Stimulated activated CD8-positive, alpha-beta memory T cell treated with anti-CD3 and anti-CD28 coated beads, Interleukin-7, amount 100 ng/mL, for 4 hours (primary cell): ENCODE data around the gene LGALS12.

Source experiments
- DNase-seq, 2 donors: peaks; one replicate each; pipeline ENCODE4 v3.0.0-alpha.2; 2020; ENCODE audit warnings: low read depth in 2 of 2

LGALS12 gene

DNA sequence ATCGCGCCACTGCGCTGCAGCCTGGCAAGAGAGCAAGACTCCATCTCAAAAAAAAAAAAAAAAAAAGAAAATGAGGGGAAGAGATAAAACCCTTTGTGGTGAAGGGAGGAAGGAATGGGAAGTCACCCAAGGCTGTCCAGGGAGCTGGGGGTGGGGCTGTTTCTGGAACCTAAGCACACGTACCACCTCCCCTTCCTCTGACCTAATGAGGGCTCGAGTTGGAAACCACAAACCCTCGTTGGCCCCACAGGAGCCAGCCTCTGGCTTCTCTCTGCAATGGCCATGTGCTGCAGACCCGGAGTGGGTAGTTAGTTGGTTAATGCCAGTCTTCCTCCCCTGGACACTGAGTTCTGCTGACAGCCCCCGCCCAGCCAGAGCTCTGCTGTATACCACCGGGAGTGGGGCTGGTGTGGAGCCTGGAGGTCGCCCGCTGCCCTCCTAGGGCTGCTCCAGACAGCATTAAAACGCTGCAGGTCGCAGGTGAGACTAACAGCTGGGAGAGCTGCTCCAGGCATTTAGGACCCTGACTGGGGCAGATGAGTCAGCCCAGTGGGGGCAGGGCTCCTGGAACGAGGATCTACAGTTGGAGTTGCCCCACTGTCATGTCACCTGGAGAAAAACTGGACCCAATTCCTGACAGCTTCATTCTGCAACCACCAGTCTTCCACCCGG lies at the start of gene LGALS12:
TSS of gene LGALS12 (plus strand) at position 228 of the 672 bp plus-strand sequence. CDS start at position 603, 375 bp downstream.
- no peak for DNase-seq

DNA sequence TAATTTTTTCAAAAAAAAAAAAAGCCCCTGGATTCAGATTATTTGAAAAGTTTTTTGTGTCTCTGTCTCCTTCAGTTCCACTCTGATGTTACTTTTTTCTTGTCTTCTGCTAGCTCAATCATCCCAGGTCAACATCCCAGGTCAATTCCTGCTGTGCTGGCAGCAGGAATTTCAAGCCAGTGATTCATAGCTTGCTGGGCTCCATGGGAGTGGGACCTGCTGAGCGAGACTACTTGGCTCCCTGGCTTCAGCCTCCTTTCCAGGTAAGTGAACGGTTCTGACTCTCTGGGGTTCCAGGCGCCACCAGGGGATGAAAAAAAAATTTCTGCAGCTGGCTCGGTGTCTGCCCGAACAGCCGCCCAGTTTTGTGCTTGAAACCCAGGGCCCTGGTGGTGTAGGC lies 46.3 kb upstream of the LGALS12 start:
- no peak for DNase-seq

- no peak for DNase-seq
Observed at GRCh38 chr11:63462137-63462536, 43.7 kb upstream of the LGALS12 start.

DNA sequence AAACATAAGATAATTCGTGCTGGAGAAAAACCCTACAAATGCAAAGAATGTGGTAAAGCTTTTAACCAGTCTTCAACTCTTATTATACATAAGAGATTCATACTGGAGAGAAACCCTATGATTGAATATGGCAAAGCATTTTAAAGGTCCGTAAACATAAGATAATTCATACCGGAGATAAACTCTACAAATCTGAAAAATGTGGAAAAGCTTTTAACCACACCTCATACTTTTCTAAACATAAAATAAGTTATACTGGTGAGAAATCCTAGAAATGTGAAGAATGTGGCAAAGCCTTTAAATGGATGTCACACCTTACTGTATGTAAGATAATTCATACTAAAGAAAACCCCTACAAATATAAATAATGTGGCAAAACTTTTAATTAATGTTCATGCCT lies 35.6 kb upstream of the LGALS12 start:
- no peak for DNase-seq

DNA sequence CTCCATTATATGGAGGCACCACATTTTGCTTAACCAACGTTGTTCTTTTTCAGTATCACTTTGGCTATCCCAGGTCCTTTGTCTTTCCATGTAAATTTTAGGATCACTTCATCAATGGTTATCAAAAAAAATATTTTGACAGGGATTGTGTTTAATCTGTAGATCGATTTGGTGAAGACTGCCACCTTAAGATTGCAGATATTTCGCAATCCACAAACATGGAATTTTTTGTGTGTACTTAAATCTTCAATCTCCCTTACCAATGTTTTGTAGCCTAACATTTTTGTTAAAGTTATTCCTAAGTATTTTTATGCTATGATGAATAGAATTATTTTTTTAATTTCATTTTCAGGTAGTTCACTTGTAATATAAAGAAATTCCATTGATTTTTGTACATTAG lies 33.5 kb upstream of the LGALS12 start:
- DNase-seq, result no peak

DNA sequence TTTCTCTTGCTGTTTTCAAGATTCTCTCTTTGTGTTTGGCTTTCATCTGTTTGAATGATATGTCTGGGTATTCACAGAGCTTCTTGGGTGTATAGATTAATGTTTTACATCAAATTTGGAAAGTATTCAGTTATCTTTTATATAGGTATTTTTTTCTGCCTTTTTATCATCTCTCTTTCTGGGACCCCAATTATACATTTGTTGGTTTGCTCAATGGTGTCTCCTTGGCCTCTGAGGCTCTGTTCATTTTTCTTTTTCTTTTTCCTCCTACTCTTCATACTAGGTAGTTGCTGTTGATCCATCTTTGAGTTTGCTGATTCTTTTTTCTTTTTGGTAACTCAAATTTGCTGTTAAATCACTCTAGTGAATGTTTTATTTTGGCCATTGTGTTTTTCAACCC lies 29.3 kb upstream of the LGALS12 start:
- DNase-seq, result no peak

DNA sequence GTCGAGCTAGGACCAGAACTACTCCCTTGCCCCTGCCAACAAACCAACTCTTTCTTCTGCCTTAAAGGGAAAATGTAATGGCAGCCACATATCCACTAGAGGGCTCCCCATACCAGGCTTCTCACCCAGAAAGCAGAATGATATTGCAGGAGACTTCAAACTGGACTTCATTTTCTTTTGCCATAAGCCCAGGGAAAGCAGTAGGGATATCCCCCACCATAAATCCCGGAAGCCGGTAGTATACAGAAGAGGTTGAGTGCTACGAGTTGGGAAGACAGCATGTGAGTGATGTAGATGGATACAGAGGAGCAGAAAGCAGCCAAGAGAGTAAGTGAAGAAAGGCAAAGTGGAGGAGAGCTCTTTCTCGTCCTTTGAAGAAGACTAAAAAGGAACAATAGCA lies 27.0 kb upstream of the LGALS12 start:
- DNase-seq, result peak in 1 of 2 donors; percentile 43

- no peak for DNase-seq
Observed at GRCh38 chr11:63480039-63480438, 25.8 kb upstream of the LGALS12 start.

- DNase-seq, result no peak
Observed at GRCh38 chr11:63485777-63486176, 20.1 kb upstream of the LGALS12 start.

DNA sequence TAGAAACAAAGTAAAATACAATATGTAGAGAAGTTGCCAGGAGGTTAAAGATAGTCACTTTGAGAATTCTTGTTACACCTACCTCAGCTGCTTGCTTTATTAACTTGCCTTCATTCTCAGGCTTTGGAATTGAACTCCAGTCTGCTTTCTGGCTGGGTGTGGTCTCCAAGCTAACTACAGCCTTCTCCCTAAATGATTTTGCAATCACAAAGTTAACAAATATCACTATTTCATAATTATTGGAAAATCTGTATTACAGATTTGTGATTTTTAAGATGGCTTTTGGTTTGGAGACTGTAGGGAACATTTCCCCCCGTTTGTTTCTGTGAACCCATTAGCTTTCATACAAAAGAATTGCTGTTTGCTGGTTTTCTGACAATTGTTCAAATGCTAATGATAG lies 17.1 kb upstream of the LGALS12 start:
- DNase-seq, result no peak

DNA sequence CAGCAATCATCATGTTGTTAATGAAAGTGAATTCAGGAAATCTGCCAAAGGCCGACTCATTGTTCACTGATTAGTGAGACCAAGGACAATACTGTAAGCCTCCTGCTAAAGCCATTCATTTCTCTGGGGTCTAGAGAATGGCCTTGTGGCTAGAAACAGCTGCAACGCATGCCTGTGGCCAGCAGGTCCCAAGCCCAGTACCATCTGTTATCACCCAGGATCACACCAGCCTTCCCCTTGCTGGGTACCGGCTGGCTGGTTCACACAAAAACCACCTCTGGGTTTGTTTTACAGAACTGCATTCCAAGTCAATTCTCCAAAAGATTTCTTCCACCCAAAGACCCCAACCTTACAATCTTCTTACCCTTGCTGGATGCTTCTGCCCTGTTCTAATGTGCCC lies 16.0 kb upstream of the LGALS12 start:
- DNase-seq, result no peak

- DNase-seq, result peak in 1 of 2 donors; percentile 15
Observed at GRCh38 chr11:63490551-63491239, 15.2 kb upstream of the LGALS12 start, which contains the start of gene PLAAT5. Gene PLAAT5 (minus strand): TSS chr11:63491167. CDS start chr11:63491034, 133 bp downstream.

DNA sequence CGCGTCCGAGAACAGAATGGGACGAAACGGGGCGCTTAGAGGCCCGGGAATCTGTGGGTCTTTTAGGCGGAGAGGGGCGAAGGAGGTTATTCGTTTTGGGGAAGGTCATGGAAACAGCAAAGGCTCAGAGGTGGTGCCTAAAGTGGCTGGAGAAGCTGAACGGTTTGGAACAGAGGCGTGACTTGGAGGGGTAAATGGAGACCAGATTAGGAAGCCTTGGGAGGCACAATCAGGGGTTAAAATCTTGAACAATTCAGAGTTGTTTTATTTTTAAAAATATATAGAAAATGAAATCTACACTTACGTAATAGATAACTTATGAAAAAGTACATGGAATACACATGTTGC lies 14.7 kb upstream of the LGALS12 start:
- DNase-seq, result no peak

DNA sequence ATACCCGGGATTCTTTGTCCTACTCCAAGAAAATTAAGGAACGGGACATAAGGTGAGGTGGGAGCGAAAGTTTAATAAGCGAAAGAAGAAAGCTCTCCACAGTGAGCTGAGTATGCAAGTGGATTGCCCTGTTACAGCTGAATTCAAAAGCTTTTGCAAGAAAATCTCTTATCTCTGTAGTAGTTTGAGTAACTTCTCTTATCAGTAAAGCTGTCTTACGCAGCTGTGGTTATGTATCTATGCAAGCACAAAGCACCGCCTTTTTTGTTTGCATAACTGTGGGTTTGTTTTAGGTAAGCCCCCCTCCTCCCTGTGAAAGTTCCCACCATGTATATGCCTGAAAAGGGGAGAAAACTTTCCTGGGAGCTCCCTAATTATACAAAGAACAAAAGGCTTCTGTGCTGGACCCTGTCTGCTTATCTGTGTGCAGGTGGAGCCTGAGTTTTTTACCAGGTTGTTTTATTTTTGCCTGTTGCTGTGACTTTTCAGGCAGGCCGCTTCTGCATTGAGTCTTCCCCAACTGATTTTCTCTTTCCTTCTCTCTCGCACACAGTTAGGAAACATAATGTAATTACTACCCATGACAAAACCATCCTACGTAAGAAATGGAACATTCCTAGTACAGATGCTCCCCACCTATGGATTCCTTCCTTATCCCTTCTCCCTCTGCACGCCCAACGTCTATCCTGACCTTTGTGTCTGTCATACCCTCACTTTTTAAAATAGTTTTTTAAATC lies 14.1 kb upstream of the LGALS12 start:
- DNase-seq, result no peak

DNA sequence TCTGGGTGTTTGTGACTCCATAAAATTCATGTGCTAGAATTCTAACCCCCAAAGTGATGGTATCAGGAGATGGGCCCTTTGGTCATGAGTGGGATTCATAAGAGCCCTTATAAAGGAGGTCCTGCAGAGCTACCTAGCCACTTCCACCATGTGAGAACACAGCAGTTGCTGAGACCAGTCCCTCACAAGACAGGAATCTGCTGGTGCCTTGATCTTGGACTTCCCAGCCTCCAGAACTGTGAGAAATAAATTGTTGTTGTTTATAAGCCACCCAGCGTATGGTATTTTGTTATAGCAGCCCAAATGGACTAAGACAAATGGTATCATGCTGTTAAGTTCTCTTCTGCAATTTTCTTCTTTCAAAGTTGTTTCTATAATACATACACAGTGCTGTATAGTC lies 13.4 kb upstream of the LGALS12 start:
- no peak for DNase-seq

DNA sequence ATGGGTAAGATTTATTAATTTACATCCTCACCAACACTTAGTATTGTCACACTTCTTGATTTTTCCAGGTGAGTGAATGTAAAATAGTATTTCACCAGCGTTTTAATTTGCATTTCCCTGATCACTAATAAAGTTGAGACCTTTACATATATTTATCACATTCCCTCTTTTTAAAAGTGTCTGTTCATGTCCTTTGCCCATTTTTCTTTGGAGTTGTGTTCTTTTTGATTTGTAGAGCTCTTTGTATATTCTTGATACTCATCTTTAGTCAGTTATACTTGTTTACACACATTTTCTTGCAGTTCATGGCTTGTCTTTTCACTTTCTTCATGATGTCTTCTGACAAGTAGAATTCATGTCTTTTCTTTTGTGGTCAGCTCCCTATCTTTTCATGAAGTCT lies 12.8 kb upstream of the LGALS12 start:
- no peak for DNase-seq

DNA sequence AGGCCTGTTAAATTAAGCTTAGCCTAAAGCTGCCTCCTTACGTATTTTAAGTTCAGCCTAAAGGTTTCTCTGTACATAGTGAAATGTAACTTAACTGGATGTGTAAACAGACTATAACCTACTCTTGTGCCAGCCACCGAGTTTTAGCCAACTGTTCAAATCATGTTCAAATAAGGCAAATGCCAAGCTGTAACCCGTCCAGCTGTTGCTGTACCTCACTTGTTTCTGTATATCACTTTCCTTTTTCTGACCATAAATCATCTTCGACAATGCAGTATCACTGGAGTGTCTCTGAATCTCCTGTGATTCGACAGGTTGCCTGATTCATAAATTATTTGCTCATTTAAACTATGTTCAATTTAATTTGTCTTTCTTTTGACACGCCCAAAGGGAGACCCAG lies 10.9 kb upstream of the LGALS12 start:
- no peak for DNase-seq

DNA sequence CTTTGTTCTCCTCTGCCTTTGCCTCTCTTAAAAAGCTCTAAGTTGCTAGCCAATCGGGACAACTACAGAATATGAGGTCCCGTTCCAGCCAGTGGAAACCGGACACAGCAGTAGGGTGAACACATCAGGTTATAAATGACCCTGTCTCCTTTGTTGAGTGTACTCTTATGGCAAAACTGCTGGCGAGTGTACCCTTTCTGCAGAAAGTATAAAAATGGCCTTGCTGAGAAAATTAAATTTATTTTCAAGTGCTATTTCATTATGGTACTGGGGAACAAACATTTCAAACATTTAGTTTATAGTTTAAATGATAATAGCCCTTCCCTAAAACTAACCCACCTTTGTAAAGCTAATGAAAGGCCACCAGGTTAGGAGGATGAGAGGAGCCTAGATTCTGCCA lies 6.0 kb upstream of the LGALS12 start:
- no peak for DNase-seq

GRCh38 chr11:63501236-63501635 lies 4.6 kb upstream of the LGALS12 start:
- DNase-seq, result no peak

GRCh38 chr11:63502252-63502820 lies 3.5 kb upstream of the LGALS12 start:
- DNase-seq, result no peak

DNA sequence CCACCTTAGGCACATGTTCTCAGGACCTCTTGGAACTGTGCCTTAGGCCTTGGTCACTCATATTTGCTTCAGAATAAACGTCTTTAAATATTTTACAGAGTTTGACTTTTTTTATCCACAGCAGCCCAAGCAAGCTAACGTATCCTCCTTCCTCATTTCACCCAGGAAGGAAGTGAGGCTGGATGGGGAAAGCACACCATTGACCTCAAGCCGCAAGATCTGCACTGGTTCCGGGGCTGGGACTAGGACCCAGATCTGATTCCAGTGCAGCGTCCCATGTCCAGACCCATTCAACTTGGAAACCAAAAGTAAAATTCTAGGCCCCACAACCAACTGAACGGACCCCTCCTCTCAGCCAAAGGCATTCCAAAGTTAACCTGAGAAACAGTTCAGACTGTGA lies 2.4 kb upstream of the LGALS12 start:
- DNase-seq, result no peak

- no peak for DNase-seq
Observed at GRCh38 chr11:63504054-63504453, 1.8 kb upstream of the LGALS12 start.
